Karpas-422 (cell line): Measurements from ENCODE around the gene SNX24. TPM values are rescaled to one million over a fixed set of nuclear protein-coding genes. Genes with fewer than 3 reads are reported as not detected.

Source experiments
- DNase-seq: peaks from one replicate; pipeline ENCODE4 v3.0.0-alpha.2; 2015
- H2AFZ ChIP-seq: fragments of 200-600 bp; sonication (generic); 2 replicates; pipeline ENCODE4 v1.6.1; 2014; ENCODE audit warnings: antibody characterized with exemption, low read length, mixed read lengths
- H3K27ac ChIP-seq: fragments of 200-600 bp; sonication (generic); 2 replicates; pipeline ENCODE4 v1.5.1; 2014; ENCODE audit warnings: mild to moderate bottlenecking, low read length, moderate library complexity
- H3K27me3 ChIP-seq: fragments of 200-600 bp; sonication (generic); 2 replicates; pipeline ENCODE4 v1.6.1; 2014; ENCODE audit warnings: low read length, mixed read lengths
- H3K36me3 ChIP-seq: fragments of 200-600 bp; sonication (generic); 2 replicates; pipeline ENCODE4 v1.6.1; 2014; ENCODE audit warnings: low read length, mixed read lengths; ENCODE audit not compliant: insufficient read depth
- H3K4me1 ChIP-seq: fragments of 200-600 bp; sonication (generic); 2 replicates; pipeline ENCODE4 v1.6.1; 2014; ENCODE audit warnings: mild to moderate bottlenecking, low read length, mixed read lengths
- H3K4me2 ChIP-seq: fragments of 200-600 bp; sonication (generic); 2 replicates; pipeline ENCODE4 v1.6.1; 2014; ENCODE audit warnings: low read length, low read depth, mild to moderate bottlenecking; ENCODE audit not compliant: poor library complexity, severe bottlenecking
- H3K4me3 ChIP-seq: fragments of 200-600 bp; sonication (generic); 2 replicates; pipeline ENCODE4 v1.5.1; 2014; ENCODE audit warnings: mild to moderate bottlenecking, antibody characterized with exemption, low read length, mixed read lengths
- H3K79me2 ChIP-seq: fragments of 200-600 bp; sonication (generic); 2 replicates; pipeline ENCODE4 v1.6.1; 2014; ENCODE audit warnings: mild to moderate bottlenecking, low read length, mixed read lengths
- H3K9ac ChIP-seq: fragments of 200-600 bp; sonication (generic); 2 replicates; pipeline ENCODE4 v1.6.0; 2014; ENCODE audit warnings: low read length
- H3K9me2 ChIP-seq: fragments of 200-600 bp; sonication (generic), shearing (Covaris generic); replicated peaks from 2 replicates; pipeline ENCODE4 v1.6.0; 2014; ENCODE audit warnings: mild to moderate bottlenecking, low read length, moderate library complexity; ENCODE audit not compliant: insufficient read depth
- H3K9me3 ChIP-seq: fragments of 300-700, 200-600 bp; sonication (generic); 2 replicates; pipeline ENCODE4 v1.6.1; 2014; ENCODE audit warnings: low read length, mixed read lengths
- H4K20me1 ChIP-seq: fragments of 200-600 bp; sonication (generic); 2 replicates; pipeline ENCODE4 v1.6.1; 2014; ENCODE audit warnings: mild to moderate bottlenecking, antibody characterized with exemption, low read length, low read depth; ENCODE audit not compliant: insufficient read depth
- total RNA-seq: library from RNA; depleted of rRNA; stranded (reverse); fragments of >200 nt; shearing (Covaris generic); gene quantifications from 2 replicates; pipeline ENCODE4 v1.2.3, GENCODE V29; 2014; ENCODE audit warnings: low replicate concordance

SNX24 gene
- total RNA-seq, 1 experiment from 2014 or later, result not detected

DNA sequence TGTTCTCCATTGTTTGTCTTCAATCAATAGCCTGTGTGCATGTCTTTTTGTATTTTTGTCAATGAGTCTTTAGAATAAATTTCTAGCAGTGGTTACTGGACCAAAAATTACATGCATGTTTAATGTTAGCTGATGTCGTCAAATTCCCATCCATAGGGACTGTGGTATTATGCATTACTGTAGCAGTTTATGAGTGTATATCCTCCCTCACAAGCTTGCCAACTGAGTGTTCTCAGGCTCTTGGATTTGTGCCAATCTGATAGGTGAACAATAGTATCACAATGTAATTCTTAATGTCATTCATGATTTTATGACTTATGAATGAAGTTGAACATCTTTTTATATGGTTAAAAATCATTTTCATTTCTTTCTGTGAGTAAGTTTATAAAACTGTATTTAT is 13.0 kb downstream of the SNX24 start:
- H3K4me3 ChIP-seq, result no peak overlapping the region
- H3K27ac ChIP-seq, result no peak overlapping the region
- no peaks in the 10 kb centered on the region for H3K9me3 ChIP-seq
- no peaks in the 10 kb centered on the region for H4K20me1 ChIP-seq
- no peak for DNase-seq
- no peak overlapping the region for H3K4me2 ChIP-seq
- H3K9ac ChIP-seq, result no peak overlapping the region
- no peaks in the 10 kb centered on the region for H3K79me2 ChIP-seq
- no peaks in the 10 kb centered on the region for H3K27me3 ChIP-seq
- no peaks in the 10 kb centered on the region for H3K4me1 ChIP-seq
- no peak overlapping the region for H2AFZ ChIP-seq
- H3K36me3 ChIP-seq, result no peaks in the 10 kb centered on the region
- H3K9me2 ChIP-seq, result no peaks in the 10 kb centered on the region

DNA sequence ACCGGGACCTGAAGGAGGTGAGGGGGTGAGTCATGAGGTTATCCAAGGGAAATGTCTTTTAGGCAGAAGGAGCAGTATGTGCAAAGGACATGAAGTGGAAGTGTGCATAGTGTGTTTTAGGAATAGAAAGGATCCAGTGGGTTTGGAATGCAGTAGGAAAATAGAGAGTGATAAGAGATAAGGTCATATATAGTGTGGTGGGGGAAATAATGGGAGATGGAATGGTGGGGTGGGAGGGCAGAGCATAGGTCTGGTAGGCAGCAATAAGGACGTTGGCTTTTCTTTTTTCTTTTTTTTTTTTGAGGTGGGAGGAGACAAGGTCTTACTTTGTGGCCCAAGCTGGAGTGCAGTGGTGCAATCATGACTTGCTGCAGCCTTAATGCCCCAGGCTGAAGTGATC is 17.8 kb downstream of the SNX24 start:
- H4K20me1 ChIP-seq, result no peaks in the 10 kb centered on the region
- no peak overlapping the region for H3K9ac ChIP-seq
- H2AFZ ChIP-seq, result no peak overlapping the region
- no peaks in the 10 kb centered on the region for H3K9me2 ChIP-seq
- no peaks in the 10 kb centered on the region for H3K4me1 ChIP-seq
- no peak for DNase-seq
- H3K4me2 ChIP-seq, result no peak overlapping the region
- no peaks in the 10 kb centered on the region for H3K27me3 ChIP-seq
- H3K27ac ChIP-seq, result no peak overlapping the region
- no peaks in the 10 kb centered on the region for H3K36me3 ChIP-seq
- no peaks in the 10 kb centered on the region for H3K9me3 ChIP-seq
- H3K79me2 ChIP-seq, result no peaks in the 10 kb centered on the region
- no peak overlapping the region for H3K4me3 ChIP-seq

DNA sequence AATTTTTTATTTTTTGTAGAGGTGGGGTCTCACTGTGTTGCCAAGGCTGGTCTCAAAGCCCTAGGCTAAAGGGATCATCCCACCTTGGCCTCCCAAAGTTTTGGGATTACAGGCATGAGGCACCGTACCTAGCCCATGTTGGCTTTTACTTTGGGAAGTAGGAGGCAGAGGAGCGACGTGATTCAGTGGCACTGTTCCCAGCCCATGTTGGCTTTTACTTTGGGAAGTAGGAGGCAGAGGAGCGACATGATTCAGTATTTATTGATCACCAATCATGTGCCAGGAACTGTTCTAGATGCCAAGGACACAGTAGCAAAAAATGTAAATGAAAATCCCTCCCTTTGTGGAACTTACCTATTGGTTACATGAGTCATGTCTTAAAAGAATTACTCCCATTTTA is 18.3 kb downstream of the SNX24 start:
- no peaks in the 10 kb centered on the region for H3K9me2 ChIP-seq
- H3K9me3 ChIP-seq, result no peaks in the 10 kb centered on the region
- no peak overlapping the region for H3K4me2 ChIP-seq
- H3K27me3 ChIP-seq, result no peaks in the 10 kb centered on the region
- H3K9ac ChIP-seq, result no peak overlapping the region
- H3K27ac ChIP-seq, result no peak overlapping the region
- no peaks in the 10 kb centered on the region for H4K20me1 ChIP-seq
- no peak overlapping the region for H3K4me3 ChIP-seq
- H3K79me2 ChIP-seq, result no peaks in the 10 kb centered on the region
- H3K36me3 ChIP-seq, result no peaks in the 10 kb centered on the region
- no peak overlapping the region for H2AFZ ChIP-seq
- H3K4me1 ChIP-seq, result no peaks in the 10 kb centered on the region
- no peak for DNase-seq

DNA sequence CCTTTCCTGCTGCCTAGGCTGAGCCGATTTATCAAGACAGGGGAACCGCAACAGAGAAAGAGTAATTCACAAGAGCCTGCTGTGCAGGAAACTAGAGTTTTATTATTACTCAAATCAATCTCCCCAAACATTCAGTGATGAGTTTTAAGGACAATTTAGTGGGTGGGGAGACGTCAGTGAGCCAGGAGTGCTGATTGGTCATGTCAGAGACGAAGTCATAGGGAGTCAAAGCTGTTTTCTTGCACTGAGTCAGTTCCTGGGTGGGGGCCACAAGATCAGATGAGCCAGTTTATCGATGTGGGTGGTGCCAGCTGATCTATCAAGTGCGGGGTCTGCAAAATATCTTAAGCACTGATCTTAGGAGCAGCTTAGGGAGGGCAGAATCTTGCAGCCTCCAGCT is 19.0 kb downstream of the SNX24 start:
- no peaks in the 10 kb centered on the region for H3K9me2 ChIP-seq
- no peaks in the 10 kb centered on the region for H3K79me2 ChIP-seq
- DNase-seq, result no peak
- H3K27ac ChIP-seq, result no peak overlapping the region
- no peak overlapping the region for H3K4me3 ChIP-seq
- no peaks in the 10 kb centered on the region for H3K27me3 ChIP-seq
- no peaks in the 10 kb centered on the region for H4K20me1 ChIP-seq
- H3K4me2 ChIP-seq, result no peak overlapping the region
- H2AFZ ChIP-seq, result no peak overlapping the region
- no peak overlapping the region for H3K9ac ChIP-seq
- H3K9me3 ChIP-seq, result no peaks in the 10 kb centered on the region
- H3K36me3 ChIP-seq, result no peaks in the 10 kb centered on the region
- no peaks in the 10 kb centered on the region for H3K4me1 ChIP-seq

DNA sequence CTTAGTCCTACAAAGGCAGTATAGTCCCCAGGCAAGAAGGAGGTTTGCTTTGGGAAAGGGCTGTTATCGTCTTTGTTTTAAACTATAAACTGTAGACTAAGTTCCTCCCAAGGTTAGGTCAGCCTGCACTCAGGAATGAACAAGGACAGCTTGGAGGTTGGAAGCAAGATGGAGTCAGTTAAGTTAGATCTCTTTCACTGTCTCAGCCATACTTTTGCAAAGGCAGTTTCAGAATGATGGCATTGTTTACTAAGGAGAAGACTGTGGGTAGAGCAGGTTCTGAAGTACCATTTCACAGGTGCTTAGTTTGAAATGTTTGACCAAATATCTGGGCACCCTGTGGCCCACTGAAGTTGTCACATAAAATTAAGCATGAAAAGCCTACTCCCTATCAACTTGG is 19.4 kb downstream of the SNX24 start:
- no peaks in the 10 kb centered on the region for H3K9me3 ChIP-seq
- H3K4me2 ChIP-seq, result no peak overlapping the region
- H3K79me2 ChIP-seq, result no peaks in the 10 kb centered on the region
- no peak overlapping the region for H3K4me3 ChIP-seq
- H3K9ac ChIP-seq, result no peak overlapping the region
- H4K20me1 ChIP-seq, result no peaks in the 10 kb centered on the region
- H3K27ac ChIP-seq, result no peak overlapping the region
- no peaks in the 10 kb centered on the region for H3K4me1 ChIP-seq
- DNase-seq, result no peak
- H3K9me2 ChIP-seq, result no peaks in the 10 kb centered on the region
- H3K36me3 ChIP-seq, result no peaks in the 10 kb centered on the region
- no peaks in the 10 kb centered on the region for H3K27me3 ChIP-seq
- H2AFZ ChIP-seq, result no peak overlapping the region

DNA sequence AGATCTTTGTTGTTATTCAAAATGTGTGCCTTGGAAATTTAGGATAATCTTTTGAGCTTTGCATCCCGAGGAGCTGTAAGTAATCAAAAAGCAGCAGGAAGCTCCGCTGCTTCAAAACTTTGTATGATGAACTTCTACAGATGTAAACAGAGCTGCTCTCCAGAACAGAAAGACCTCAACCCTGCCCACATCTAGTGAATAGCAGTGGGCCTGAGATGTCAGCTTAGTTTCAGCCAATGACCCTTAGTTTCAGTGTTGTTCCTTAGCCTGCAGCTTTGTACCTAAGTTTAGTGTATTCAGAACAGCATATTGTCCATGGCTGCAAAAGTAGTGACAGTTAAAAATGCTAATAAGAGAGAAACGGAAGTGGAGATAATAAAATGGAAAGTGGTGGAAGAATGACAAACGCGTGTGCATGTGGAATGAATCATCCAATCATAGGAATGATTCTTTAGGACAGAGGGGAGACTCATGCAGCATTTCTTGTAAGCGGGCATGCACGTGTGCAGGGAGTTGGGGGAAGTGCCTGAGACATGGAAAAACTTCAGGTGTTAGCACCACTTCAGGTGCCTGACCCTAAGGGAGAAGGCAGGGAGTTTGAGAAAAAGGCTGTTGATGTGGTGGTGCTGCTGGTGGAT is 24.9 kb downstream of the SNX24 start:
- Histone ChIP-seq H3K9me2 (no peaks in the 10 kb centered on the region), H3K27ac (no peak overlapping the region), H3K27me3 (no peaks in the 10 kb centered on the region), H2AFZ (no peak overlapping the region), H4K20me1 (no peaks in the 10 kb centered on the region), H3K4me2 (no peak overlapping the region), H3K36me3 (no peaks in the 10 kb centered on the region), H3K9me3 (no peaks in the 10 kb centered on the region), H3K4me3 (no peak overlapping the region), H3K4me1 (no peaks in the 10 kb centered on the region), H3K79me2 (no peaks in the 10 kb centered on the region), H3K9ac (no peak overlapping the region)
- DNase-seq, result no peak

DNA sequence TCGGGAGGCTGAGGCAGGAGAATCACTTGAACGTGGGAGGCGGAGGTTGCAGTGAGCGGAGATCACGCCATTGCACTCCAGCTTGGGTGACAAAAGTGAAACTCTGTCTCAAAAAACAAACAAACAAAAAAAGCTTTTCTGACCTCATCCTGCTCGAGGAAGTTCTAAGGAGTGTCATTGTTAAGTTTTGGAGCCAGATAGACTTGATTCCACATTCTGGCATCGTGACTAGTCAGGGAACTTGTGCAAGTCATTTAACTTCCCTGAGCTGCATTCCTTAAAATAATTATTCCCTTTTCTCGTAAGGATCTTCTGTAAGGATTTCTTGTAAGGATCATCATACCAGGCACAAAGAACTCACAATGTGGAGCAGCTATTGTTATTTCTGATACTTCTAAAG is 26.2 kb downstream of the SNX24 start:
- Histone ChIP-seq H2AFZ (no peak overlapping the region), H3K79me2 (no peaks in the 10 kb centered on the region), H3K9me3 (no peaks in the 10 kb centered on the region), H3K4me2 (no peak overlapping the region), H3K9ac (no peak overlapping the region), H3K4me3 (no peak overlapping the region), H3K4me1 (no peaks in the 10 kb centered on the region), H3K36me3 (no peaks in the 10 kb centered on the region), H4K20me1 (no peaks in the 10 kb centered on the region), H3K27me3 (no peaks in the 10 kb centered on the region), H3K27ac (no peak overlapping the region), H3K9me2 (no peaks in the 10 kb centered on the region)
- DNase-seq, result no peak

DNA sequence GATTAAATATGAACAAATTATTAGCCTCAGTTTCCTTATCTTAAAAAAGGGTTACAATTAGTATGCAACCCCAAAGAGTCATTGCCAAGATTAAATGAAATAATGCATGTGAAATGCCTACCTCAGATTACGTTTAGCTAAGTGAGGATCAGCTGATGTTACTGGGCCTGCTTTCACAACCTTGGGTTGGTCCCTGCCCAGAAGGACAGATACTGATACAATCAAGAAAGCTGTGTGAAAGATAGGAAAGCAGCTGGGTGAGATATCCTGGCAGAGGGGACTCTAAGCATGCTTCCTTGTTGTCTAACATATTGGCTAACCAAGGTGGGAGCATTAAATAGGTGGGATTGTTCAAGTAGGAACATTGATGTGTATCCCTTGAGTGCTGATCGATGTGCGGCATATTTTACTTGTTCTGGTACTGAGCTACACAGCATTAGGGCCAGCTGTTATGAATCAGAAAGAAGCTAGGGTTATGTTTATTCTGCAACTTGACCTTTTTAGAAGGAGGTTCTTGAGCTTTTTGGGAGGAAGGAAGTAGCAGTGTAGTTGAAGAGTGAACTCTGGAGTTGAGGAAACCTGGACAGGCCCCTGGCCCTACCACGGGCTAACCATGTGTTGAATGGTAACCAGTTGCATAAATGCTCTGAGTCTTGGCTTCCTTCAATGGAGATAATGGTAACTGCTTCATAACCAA is 28.9 kb downstream of the SNX24 start:
- no peak for DNase-seq

More for the DNA sequence above, 28.9 kb downstream of the SNX24 start:
- Histone ChIP-seq H3K4me1 (no peaks in the 10 kb centered on the region), H3K4me3 (no peak overlapping the region), H3K79me2 (no peaks in the 10 kb centered on the region), H4K20me1 (no peaks in the 10 kb centered on the region), H3K9me3 (no peaks in the 10 kb centered on the region), H3K9ac (no peak overlapping the region), H3K27ac (no peak overlapping the region), H3K4me2 (no peak overlapping the region), H3K9me2 (no peaks in the 10 kb centered on the region), H3K36me3 (no peaks in the 10 kb centered on the region), H3K27me3 (no peaks in the 10 kb centered on the region), H2AFZ (no peak overlapping the region)
